NCI-H774 (cell line): ENCODE results near the gene HCN4.
"Not testable (repeated sequence)": the region's sequence is repeated elsewhere in the genome, so short reads cannot be mapped to it uniquely, and the experiment has no call there.

ENCODE experiments used
- DNase-seq: peaks from one replicate; lab custom pipeline; 2025; lab: John Stamatoyannopoulos, UW

Gene HCN4

DNA sequence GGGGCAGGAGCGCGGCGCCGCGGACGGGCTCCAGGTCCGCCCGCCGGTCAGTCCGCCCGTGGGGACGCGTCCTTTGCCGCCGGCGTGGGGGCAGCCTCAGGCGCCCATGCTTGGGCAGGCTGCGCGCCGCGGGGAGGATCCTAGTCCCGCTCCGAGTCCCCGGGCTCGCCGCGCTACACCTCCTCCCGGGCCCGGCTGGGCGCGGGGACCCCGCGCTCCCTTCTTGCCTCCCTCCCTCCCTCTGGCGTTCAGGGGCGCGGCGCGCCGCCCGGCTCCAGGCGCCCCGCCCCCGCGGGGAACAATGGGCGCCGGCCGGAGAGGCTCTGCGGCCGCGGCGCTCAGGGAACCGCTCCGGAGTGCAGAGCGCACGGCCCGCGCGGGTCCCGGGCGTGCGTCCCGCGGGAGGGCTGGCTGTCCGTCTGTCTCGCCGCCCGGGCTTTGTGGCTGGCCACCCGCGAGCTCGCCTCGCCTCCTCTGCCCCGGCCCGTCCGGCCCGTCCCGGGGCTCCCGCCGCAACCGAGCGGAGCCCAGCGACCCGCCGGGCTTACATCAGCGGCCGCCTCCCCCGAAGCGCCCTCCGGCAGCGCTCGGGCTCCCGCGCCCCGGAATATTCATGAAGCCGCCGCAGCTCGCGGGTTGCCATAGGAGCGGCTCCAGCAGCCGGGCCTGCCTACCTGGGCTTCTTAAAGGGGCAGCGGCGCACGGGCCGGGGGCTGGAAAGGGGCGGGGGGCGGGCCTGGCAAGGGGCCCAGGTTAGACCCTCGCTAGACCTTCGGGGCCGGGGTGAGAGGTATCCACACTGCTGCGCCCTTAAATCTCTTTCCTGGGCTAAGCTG lies at the start of gene HCN4:
Gene HCN4 (minus strand): TSS at position 658 of the 836 bp plus-strand sequence. CDS start 688 bp downstream, outside the sequence.
- peak; percentile 29 for DNase-seq

DNA sequence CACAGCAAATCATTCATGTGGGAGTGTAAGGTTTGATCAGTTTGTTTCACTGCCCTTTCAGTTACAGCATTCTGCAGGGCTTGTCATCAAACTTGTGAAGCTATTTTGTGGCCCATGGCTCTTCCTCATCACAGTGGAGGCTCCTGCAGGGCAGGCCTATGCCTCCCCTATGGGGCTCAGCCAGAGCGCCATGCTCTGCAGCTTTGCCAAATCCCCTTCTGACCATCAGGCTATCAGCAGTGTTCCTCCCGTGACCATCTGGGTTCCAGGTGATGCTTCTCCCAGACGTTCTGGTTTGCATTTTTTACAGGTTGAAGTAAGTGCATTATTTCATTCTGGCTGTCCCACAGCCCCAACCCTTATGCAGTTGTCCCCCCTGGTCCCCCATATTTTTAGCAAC lies 46.1 kb upstream of the HCN4 start:
- DNase-seq, result no peak

DNA sequence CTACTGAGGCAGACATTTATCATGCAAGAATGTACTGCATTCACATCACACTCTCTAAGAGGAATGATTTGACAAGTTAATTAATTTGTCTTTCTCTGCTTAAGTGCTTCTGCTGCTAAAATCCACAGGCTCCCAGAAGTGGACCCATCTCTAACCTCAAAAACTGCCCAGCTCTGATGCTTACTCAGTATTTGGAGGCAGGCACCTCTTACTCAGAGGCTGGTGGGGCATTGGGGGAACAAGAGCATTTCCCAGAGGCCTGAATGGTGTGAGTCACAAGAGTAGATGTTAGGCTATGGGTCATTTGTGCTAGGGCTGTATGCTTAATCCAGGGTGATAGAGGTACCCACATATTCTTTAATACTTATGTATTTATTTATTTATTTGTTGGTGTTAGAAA lies 34.4 kb upstream of the HCN4 start:
- DNase-seq, result no peak

DNA sequence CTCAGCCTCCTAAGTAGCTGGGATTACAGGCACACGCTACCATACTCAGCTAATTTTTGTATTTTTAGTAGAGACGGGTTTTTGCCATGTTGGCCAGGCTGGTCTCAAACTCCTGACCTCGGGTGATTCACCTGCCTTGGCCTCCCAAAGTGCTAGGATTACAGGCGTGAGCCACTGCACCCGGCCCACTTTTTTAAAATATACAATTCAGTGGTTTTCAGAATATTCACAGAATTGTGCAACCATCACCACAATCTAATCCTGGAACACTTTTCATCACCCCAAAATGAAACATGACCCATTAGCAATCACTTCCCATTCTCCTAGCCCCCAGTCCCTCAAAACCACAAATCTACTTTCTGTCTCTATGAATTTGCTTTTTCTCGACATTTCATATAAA lies 31.5 kb upstream of the HCN4 start:
- not testable (repeated sequence) for DNase-seq

DNA sequence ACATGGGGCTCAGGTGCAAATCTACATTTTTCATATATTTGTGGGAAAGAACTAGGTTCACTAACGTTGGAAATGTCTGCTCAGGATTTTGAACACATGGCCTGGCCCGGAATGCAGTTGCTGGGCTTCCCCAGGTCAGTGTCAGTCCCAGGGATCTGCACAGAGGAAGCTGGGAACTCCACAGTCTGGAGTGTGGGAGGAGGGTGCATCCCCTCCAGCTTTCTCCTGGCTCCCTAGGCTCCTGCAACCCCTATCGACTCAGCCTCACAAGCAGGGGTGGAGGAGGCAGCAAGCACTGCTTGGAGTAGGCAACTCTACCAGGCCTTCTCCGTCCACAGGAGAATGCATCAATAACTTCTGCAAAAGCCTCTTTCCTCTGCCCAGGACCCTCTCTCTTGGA lies 30.1 kb upstream of the HCN4 start:
- DNase-seq, result no peak

DNA sequence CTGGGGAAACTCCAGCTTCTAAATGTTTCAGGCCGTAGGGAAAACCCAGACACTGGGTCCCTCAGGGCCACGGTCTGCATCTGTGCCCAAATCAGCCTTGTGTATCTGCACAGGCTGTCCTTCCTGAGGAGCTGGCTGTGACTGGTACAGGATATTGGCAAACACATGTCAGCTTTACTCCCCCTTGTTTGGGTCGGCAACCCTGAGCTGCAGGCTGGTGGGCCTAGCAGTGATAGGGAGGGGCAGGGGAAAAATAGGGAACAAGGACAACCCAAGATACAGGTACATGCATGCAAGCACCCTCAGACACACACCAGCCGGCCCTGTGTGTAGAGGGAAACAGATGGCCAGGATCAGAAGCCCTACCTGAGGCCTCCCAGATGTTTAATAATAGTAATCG lies 28.7 kb upstream of the HCN4 start:
- no peak for DNase-seq

DNA sequence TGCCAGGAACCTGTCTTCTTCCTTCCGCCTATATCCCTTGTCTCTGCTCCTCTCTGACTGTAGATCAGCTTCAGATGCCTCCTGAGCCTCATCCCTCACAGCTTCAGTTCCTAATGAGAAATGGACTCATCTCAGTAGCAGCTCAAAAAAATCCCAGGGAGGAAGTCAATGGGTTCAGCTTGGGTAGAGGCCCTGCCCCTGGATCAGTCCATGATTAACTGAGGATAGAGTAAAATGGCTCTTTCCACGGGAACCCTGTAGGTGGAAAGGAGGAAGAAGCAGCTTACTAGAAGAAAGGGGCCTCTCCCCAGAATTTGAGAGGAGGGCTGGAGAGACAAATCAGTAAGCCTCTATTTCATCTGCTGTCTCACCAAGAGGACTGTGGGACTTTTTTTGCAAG lies 26.9 kb upstream of the HCN4 start:
- no peak for DNase-seq

DNA sequence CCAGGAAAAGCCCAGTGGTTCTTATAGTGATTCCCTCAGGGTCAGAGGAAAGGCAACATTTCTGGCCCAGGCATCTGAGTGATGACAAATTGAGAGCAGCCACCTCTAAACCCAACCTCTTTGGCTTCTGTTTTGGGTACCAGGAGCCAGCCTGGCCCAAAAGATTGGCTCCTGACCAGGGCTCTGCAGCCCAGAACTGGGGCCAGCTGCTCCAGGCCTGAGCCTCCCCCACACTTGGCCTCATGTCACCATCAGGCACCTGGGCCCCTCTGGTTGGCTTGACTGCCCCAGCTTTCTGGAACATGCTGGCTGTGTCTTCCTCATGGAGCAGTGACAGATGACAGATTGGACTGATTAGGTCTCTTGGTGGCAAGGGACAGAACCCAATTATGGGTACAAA lies 26.0 kb upstream of the HCN4 start:
- no peak for DNase-seq

DNA sequence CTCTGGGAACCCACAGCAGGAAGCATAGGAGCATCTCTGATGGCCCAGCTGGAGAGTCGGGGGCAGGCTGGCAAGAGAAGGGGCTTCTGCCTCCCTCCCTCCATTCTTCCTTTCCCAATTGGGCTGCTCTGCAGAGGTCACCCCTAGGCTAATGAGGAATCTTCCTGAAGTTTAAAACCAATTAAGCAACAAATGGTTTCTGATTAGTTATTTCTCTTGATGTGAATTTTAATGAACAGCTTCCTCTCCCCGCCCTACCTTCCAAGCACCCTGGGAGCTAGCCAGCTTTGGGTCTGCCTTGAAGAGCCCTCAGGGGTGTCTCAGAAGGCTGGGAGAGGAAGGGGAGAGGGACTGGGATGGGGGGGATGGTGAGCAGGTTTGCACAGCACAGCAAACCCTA lies 24.6 kb upstream of the HCN4 start:
- DNase-seq, result no peak

DNA sequence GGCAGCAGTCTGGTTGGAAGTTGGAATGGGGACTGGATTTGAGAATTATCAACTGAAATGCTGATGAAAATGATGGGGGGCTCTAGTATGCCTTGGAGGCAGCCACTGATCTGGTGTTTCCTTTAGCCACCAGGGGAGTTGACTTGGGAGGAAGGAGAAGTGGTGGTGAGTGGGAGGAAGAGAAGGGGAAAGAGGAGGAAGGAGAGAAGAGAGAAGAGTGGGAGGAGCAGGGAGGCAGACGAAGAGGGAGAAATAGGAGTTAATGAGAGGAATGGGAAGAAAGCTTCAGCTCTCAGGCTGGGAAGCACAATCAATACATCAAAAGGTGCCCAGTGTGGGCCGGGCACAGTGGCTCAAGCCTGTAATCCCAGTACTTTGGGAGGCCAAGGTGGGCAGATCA lies 23.3 kb upstream of the HCN4 start:
- no peak for DNase-seq

DNA sequence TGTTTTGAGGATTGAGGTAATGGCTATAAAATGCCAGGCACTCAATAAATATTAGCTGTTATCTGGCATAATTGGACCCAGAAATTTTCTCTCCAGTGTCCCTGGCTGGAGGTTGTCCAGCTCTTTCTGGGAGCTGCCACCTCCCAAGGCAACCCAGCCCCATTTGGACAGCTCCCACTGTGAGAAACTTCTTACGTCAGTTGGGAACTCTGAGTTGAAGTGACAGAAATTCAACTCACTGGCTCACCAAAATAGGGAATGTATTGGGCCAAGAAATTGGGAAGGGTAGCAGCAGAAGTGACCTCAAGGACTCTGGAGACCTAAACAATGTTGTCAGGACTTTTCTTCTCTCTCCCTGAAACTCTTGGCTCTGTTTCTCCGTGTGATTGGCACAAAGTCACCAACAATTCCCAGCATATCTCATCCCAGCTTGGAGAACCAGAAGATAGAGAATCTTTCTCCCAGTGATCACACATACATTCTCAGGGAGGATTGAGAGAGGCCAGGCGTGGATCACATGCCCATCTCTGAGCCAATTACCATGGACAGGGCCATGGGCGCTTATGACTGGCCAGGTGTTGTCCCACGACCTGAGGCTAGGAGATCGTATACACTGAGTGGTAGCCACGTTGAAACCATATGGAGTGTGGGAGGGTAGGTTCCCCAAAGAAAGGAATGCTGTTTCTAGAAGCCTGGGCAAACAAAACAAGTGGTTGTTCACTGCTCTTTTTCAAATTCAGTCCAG lies 22.5 kb upstream of the HCN4 start:
- no peak for DNase-seq

DNA sequence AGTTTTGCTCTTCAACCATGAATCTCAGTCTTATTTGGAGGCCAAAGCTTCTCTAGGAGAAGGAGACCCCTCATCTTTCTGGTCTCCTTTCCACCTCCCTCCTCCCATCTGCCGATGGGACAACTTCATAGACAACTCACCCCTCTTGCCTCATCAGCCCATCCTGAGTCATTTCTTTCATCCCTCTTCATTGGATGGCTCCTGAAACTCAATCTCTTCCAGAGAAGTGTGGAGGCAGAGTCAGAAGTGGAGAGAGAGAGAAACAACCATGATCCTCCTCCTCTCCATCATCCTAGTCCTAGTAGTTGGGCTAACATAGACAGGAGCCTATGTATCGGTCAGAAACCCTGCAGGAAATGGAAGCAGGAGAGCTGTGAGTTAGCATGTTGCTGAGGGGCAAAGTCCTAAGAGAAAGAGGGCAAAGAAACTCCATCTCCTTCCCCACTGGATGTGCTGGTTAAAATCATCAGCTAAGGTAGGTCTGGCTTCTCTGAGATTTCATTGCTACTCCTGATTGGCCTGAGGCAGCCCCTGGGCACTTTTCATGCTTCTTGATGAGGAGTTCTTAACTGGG lies 21.3 kb upstream of the HCN4 start:
- DNase-seq, result no peak

DNA sequence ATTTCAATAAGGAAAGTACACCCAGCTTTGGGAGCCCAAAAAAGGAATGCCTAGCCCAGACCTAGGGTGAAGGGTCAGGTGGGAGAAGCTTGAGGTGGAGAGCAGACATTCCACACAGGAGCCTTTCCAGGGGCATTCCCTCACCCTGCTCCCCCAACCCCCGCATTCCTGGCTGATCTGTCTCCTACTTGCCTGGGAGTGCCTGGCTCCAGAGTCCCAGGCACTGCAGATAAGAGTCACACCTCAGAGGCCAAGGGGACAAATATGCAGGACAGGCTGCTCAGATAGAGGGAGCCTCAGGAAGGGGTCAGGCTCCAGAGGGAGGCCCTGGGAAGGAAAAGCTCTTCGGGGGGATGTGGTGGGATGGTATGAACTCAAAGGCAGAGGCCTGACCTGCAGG lies 20.8 kb upstream of the HCN4 start:
- DNase-seq, result no peak

DNA sequence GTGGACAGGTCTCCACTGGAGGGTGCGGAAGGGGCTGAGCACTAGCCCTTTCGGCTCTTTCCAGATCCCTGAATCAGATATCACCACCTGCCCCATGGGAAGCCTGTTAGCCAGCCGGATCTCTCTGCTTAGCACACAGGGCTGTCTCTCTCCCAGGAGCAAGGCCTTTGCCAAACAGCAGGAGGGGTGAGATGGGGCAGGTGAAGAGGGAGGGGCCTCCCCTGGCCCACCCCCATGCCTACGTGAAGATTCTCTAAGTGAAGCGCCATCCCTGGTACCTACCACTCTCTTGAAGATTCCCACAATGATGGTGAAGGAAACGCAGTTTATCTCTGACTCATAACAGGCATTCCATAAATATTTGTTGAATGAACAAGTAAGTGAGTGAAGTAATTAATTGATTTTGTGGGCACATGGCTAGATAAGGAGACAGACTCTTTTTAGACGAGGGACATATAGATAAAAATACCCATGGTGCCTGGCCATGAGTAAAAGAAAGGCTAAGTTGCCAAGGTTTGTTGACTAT lies 19.6 kb upstream of the HCN4 start:
- no peak for DNase-seq

DNA sequence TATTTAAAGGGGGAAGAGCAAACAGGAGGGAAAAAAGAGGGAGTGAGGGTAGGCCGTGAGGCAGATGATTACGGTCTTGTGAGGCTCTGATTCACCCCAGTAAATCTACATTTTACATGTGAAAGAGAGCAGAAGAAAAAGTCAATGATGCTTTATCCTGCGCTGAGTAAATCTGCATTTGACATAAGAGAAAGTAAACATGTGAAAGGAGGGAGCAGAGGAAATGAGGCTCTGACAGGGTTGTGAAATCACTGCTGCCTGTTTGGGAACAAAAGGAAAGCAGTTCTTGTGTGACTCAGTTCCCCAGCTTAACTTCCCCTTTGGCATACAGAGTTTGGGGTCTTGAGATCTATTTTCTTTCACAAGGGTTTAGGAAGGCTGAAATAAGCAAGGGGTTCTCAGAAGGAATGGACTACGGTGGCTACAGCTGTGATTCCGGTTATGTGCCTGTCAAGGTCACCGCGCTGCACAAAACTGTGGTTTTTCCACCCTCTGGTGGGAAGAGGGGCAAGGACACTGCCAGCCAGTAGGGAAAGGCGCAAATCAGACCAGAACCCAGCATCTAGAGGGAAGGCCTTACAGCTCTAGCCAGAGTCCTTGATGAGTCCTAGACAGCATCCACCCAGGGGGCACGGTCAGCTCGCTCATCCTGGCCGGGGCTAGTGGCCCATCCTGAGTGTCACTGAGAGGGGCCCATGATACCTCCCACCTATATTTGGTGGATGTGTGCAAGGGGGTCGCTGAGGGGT lies 18.9 kb upstream of the HCN4 start:
- no peak for DNase-seq

DNA sequence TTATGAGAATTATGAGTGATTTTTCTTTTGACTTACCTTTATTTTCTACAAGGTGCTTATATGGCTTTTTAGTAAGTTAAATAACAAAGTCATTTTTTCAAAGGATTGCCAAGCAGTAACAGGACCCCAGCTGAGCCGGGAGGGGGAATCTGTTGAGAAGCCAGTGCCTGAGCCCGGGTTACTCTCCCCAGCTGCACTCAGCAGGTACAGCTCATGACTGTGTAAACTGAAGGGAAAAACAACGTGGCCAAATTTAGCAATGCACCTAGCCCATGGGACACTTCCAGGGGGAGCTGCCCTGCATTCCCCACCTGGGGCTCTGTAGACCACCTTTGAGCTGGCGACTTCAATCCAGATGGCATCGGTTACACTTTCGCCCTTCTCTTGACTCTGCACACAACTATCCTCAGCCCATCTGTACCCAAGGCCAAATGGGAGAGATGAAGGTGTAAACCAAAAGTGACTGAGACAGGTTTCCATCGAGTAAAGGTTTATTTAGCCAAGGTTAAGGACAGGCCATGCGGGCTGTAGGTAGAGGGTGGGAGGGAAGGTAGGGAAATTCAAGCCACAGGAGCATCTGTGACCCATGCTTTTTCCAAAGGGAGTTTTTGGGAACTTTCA lies 18.2 kb upstream of the HCN4 start:
- DNase-seq, result no peak

DNA sequence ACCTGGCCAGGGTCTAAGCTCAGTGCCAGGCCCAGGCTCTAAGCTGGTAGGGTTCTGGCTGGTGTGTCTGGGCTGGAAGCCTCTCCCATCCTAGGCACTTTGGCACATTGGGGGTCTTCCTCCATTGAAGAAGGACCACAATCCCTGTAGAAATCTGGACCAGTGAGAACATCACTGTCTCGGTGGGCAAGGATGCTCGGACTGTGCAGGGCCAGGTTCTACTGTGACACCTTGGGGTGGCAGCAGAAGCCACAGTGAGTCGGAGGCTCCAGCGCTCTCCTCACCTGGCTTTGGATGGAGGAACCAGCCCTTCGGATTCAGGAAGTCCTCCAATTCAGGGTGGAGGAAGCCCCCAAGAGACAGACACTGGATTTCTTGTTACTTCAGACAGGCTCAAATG lies 17.5 kb upstream of the HCN4 start:
- no peak for DNase-seq

DNA sequence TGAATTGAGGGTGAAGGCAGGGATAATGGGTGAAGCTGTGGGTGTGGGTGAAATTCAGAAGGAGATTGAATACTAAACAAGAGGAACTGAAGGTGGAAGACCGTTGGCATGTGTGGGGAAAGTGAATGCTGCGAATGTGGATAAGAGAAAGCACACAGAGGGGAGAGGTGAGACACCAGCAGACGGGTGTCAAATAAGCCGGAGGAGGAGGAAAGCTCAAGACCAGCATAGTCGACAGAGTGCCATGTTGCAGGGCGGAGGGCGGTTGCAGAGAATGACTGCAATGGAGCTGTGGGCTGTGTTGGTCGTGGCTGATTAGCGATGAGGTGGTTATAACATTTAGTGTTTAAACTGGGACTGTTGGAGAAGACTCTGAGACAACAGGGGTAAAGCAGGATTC lies 16.4 kb upstream of the HCN4 start:
- no peak for DNase-seq

DNA sequence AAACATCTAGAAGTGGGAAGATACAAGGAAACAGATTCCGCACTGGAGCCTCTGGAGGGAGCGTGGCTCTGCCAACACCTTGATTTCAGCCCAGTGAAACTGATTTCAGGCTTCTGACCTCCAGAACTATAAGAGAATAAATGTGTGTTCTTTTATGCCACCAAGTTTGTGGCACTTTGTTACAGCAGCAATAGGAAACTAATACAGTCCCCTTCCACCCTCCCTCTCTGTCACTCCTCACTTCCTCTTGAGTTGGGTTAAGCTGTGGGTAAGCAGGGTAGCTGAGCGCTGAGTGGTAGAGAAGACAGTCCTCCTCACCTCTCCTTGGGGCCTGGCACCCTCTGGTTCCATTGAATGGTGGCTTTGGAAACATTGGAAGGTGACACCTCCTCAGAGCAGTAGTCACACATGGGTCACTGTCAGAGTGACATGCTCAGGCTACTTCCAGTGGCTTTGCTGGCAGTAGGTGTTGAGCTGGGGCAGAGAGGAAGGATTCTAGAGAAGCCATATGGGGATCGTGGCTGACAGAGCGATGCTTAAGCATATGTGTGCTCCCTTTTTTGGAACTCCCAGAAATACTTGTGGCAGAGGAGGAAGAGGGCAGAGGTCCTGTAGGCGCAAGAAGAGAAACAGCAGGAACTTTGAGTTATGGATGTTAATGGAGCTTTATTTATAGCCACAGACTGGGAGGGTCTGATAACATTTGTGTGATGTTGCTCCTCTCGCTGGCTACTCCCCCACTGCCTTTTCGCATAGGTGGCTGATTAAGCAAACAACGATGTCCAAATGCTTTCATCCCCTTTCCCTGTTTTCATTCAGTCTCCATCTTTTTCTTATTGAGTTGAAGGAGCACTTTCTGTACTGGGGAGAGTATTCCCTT lies 14.8 kb upstream of the HCN4 start:
- no peak for DNase-seq

DNA sequence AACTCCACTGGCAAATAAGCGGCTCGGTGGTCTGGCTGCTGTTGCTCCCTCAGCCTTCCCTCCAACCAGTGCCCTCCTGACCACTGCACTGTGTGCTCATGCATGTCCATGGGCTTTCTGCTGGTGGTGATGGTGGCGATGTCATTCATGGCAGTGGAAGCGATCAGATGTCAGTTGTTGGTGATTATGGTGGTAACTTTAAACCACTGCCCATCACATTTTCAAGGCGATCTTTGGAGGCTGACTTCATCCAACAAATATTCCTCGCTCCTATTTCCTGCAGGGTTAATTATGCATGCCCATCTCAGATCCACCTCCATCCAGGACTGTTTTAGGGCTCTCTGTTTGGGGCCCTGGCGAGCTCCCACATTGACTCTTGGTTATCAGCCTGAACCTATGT lies 13.4 kb upstream of the HCN4 start:
- DNase-seq, result no peak

DNA sequence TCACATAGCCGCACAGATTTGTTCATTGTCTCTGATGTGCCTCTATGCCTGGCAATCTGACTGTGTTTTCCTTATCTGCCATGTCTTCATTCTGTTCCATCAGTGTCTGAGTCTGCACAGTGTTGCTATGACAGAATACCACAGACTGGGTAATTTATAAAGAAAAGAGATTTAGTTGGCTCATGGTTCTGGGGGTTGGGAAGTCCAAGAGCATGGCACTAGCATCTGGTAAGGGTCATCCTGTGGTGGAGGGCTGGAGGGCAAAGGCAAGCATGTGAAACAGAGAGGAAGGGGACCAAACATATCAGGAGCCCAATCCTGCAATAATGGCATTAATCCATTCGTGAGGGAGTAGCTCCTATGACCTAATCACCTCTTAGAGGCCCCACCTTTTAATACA lies 11.9 kb upstream of the HCN4 start:
- DNase-seq, result no peak
